A204.1 (cell line): ENCODE results near the gene NXNL1.

ENCODE experiments used
- FAIRE-seq: peaks from 2 replicates; lab custom pipeline; 2012; peaks lifted over from hg19 to GRCh38; lab: Jason Lieb, UNC

Gene NXNL1

DNA sequence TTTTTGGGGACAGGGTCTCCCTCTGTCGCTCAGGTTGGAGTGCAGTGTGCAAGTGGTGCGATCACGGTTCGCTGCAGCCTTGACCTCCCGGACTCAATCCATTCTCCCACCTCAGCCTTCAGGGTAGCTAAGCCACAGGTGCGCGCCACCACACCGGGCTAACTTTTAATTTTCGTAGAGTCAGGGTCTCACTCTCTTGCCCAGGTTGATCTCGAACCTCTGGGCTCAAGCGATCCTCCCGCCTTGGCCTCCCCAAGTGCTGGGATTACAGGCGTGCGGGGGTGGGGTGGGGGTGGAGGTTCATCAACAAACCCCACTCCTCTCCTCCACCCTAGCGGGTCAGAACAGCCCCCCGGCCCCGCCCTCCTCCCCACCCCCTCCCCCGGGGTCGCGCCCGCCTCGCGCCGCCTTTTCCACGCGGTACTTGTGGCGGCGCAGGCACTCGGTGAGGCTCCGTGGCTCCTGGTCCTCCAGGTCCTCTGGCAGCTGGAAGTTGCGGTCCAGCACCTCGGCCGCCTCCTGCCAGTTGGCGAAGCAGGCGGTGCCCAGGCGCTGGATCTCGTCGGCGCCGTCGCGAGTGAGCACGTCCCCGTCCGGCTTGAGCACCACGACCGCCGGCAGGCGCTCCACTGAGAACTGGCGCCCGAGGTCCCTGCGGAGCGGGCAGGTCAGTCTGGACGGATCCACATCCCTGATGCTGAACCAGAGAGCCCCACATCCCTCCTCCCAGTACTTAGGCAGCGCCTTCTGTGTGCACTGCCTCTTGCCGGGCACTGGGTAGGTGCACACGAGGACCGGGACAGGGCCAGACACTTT, 5.2 kb downstream of the NXNL1 start:
- no peak for FAIRE-seq

DNA sequence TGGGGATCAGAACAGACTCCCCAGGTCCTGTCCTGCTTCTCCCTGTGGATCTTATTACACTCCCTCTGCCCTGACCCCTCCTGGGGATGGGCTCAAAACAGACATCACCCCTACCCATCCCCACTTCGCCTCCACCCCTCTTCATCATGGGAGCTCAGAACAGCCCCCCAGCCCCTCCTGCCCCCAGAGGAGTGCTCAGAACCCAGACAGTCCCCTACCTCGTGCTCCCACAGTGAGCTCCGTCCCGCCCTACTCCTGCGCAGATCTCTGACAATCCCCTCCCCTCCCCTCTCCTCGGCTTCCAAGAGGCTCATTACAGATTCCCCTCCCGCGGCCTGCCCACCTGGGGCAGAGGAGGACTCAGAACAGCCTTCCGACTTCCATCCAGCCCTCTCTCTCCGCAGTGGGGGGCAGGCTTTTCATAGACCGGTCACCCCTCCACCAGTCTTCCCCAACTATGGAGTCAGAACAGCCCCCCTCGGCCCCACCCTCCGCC, 6.1 kb downstream of the NXNL1 start:
- no peak for FAIRE-seq

DNA sequence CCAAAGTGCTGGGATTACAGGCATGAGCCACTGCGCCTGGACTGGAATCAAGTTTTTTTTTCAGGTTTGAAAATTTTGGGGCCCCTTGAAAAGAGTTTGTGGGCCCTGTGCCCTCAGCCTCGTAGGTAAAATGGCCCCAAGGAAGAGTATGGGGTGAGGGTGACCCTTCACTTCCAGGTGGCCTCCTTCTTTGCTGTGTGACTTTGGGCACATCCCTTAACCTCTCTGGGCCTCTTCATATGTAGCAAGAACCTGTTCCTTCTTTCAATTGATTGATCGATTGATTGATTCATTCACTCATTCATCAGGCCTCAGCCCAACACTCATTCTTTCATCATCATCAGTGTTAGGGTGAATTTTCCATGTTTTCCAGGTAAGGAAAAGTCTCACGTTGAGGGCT, 8.9 kb downstream of the NXNL1 start:
- no peak for FAIRE-seq

DNA sequence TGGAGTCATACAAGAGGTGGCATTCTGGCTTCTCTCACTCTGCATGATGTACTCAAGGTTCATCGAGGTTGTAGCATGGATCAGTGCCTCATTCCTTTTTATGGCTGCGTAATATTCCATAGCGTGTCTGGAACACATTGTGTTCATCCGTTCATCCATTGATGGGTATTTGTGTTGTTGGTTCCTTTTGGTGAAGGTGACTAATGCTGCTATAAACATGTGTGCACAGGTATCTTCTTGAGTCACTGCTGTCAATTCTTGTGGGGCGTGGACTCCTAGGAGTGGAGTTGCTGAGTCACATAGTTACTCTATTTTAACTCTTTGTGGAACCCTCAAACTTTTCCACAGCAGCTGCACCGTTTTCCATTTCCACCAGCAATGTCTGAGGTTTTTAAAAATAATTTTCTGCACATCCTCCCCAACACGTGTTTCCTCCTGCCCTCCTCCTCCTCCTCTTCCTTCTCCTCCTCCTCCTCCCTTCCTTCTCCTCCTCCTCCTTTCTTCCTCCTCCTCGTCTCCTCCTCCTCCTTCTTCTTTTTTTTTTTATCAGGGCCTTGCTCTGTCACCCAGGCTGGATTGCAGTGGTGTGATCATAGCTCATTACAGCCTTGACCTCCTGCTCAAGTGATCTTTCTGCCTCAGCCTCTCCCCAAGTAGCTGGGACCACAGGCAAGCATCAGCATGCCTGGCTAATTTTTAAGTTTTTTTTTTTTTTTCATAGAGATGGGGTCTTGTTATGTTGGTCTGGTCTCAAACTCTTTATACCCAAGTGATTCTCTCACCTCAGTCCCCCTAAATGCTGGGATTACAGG, 10.3 kb downstream of the NXNL1 start:
- no peak for FAIRE-seq

DNA sequence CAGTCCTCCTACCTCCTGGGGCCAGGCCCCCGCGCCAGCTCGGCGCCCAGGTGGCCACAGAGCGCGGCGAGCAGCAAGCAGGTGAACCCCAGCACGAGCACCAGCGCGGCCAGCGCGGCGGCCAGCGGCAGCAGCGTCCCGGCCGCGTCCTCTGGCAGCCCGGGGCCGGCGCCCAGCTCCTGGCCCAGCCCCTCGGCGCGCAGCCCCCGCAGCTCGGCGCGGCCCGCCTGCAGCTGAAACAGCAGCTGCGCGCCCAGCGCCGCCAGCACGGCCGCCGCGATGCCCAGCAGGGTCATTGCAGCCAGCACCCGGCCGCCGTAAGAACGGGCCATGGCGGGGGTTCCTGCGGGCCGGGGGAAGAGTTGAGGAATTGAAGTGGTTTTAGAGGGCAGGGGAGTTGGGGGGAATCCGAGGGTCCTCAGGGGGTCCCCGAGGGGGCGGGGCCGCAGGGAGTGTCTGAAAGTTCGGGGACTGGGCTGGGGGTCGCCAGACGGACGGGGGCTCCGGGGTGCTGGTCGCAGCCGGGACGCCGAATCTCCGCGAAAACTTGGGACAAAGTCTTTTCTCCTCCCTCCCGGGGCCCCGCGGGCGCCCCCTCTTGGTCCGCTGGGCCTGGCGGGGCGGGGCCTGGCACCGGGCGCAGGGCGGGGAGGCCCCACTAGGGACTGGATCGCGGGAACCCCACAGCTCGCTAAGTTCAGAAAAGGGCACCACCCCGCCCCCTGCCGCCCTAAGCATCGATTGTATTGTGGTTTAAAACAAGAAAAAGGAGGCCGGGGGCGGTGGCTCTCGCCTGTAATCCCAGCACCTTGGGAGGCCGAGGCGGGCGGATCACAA, 12.4 kb downstream of the NXNL1 start, which contains the start of gene TMEM221:
Gene TMEM221 (minus strand): TSS at position 538 of the 837 bp plus-strand sequence. CDS start 206 bp downstream, at position 332.
- FAIRE-seq: no peak

DNA sequence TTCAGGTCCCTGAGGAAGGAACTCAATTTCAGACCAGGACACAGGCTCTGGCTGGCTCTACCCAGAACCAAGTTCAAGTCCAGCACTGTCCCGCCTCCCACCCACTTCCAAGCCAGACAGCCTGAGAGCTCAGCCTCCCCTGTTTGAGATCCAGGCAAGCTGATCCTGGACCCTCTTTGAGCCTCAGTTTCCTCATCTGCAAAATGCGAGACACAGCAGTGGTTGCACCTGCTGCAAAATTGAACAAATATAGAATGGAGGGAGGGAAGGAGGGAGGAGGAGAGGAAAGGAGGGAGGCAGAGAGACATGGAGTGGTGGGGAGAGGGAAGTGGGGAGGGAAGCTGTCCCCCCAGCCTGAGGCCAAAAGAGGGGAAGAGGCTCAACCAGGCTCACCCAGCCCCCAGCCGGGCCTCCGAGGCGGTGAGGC, 13.0 kb downstream of the NXNL1 start:
- FAIRE-seq: no peak

DNA sequence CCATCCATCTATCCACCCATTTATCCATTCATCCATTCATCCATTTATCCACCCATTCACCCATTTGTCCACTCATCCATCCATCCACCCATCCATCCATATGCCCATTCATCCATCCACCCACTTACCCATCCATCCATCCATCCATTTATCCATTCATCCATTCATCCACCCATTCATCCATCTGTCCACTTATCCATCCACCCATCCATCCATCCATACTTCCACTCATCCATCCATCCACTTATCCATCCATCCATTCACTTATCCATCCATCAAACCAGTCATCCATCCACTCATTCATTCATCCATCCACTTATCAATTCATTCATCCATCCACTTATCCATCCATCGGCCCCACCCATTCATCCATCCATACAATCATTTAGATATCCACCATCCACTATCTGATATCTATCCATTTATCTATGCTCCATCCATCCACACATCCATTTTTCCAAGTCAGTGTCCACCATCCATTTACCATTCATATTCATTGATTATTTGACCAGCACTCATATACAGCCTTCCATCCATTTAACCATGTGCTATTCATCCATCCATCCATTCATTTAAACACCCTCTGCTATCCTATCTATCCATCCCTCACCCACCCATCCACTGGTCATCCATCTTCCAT, 15.1 kb downstream of the NXNL1 start:
- FAIRE-seq: no peak

DNA sequence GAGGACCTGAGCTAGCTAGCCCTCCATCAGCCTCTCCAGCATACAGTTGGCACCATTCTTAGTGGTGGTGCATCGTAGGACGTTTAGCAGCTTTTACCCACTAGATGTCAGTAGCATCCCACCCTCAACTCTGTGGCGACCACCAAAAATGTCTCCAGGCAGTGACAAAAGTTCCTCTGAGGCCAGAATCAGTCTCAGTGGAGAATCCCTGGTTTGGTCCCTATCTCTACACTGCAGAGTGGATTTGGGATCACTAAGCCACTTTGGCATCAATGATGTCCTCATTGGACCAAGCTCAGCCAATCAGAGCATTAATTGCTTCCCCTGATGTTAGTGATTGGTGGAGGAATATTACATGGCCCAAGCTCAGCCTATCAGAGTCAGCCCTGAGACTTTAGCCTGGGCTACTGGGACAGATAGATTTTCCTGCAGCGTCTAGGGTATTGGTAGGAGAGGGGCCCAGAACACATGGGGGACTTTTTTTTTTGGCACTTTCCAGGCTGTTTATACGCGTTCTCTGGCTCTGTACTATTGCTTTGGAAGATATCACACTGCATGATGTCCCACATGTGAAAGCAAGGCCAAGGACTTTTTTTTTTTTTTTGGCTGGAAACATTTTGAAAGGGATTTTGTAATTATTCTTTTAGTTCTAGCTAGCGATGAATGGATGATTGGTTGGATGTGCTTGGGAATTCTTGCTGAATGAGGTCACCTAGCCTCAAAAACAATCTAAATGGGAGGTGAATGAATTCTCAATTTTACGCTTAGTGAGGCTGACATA, 19.3 kb downstream of the NXNL1 start:
- FAIRE-seq: no peak

DNA sequence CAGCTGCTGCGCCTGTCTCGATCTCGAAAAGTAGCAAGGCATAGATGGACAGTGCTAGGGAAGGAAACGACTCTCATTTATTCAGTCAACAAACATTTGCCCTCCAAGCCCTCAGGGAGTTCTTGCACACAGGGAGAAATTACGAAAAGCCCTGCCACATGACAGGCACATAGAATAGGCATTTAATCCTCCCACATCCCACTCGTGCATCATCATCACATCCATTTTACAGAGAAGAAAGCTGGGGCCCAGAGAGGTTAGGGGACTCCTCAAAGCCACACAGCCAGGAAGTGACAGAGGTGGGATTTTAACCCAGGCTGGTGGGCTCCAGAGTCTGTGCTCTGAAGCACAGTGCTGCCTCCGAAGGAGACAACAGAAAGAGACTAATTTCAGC, 23.9 kb downstream of the NXNL1 start:
- no peak for FAIRE-seq

DNA sequence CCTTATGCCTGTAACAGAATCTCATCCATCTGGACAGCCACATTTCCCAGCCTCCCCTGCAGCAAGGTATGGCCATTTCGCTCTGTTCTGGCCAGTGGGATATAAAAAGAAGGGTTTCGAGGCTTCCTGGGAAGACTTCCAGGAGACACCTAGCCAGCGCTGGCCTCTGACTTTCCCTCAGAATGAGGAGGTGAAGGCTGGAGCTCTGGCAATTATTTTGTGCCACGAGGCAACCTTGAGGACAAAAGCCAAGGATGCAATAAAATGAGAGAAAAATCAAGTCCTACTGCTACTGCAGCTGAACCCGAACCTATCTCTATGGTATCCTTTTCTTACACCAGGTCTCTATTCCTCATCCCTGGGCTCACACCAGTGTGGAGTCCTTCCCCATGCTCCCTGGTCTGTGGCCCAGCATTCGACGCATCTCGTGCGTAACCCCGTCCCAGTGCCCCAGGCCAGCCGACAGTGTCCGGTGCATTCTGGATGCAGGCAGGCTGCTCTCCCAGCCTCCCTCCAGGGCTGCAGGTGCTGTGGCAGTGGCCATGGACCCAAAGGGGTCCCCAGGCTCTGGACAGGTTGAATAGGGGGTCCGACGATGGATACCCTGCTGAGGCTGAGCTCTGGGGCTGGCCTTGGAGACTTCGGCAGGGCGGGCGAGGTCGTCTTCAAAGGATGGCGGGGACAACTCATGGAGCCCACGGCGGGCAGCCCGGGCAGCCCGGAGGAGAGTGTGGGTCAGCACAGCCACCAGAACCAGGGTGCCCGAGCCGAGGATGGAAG, 24.4 kb downstream of the NXNL1 start:
- FAIRE-seq: no peak

DNA sequence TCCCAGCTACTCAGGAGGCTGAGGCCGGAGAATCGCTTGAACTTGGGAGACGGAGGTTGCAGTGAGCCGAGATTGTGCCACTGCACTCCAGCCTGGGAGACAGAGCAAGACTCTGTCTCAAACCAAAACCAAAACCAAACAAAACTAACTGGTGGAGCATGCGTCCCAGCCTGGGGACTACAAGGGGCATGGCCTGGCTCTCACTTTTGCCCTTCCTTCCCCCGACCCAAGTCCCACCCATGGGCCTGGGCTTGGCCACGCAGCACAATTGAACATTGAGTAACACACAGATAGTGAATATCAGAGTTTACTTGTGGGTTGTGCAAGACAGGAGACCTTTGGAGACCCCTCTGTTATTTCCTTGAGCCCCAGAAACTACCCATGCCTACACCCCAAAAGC, 25.5 kb downstream of the NXNL1 start:
- no peak for FAIRE-seq

DNA sequence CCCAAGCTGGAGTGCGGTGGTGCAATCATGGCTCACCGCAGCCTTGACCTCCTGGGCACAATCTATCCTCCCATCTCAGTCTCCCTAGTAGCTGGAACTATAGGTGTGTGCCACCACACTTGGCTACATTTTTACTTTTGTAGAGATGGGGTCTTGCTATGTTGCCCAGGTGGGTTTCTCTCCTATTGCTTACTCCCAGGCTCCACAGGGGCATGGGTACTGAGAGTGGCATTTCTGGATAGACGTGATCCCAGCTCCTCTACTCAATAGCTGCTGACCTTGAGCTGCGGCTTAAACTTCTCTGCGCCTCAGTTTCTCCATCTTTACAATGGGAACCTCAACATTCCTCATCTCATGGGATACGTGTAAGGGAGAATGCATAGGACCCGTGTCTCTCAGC, 29.3 kb downstream of the NXNL1 start:
- FAIRE-seq: no peak

DNA sequence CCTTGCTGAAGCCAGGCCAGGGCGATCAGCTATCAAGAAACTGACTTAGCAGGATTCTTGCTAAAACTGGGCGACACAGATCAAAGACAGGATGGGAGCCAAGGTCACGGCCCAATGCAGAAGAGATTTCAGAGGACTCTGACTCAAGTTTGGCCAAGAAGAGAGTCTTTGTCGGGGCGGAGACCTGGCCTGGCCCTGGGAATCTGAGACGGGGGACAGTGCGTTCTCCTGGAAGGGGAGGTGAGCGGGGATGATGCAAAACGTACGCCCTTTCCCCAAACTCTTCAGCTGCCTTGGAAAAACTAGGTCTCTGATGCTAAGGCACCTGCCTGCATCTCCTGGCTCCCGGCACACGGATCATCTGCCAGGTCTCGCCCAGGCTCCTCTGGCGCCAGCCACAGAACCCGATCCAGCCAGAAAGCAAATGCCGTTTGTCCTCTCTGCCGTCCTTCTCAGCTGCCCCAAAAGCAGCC, 31.0 kb downstream of the NXNL1 start:
- FAIRE-seq: no peak

DNA sequence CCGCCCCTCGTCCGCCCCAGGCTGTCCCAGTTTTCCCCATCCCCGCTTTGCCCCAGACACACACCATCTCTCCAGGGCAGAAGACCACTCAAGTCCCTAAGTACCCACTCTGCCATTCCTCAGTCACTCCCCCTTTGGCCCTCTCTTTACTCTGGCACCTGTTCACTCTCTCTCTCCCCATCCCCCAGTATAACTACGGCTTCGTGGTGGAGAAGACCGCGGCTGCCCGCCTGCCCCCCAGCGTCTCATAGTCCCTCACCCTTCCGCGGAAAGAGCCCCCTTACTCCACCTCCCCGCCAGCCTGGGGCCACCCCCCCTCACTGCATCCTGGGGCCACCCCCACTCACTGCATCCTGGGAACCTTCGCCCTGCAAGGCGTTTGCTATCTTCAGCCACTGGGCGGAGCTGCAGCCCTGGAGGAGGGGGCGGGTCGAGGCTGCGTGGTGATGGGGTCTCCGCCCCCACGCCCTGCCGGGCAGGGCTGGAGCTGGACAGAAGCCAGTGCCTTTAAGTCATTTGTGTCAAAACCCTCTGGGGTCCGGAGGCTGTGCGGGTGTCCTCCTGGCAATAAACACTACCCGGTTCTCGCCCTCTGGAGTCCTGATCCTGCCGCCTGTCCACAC, 35.9 kb downstream of the NXNL1 start:
- FAIRE-seq: no peak

DNA sequence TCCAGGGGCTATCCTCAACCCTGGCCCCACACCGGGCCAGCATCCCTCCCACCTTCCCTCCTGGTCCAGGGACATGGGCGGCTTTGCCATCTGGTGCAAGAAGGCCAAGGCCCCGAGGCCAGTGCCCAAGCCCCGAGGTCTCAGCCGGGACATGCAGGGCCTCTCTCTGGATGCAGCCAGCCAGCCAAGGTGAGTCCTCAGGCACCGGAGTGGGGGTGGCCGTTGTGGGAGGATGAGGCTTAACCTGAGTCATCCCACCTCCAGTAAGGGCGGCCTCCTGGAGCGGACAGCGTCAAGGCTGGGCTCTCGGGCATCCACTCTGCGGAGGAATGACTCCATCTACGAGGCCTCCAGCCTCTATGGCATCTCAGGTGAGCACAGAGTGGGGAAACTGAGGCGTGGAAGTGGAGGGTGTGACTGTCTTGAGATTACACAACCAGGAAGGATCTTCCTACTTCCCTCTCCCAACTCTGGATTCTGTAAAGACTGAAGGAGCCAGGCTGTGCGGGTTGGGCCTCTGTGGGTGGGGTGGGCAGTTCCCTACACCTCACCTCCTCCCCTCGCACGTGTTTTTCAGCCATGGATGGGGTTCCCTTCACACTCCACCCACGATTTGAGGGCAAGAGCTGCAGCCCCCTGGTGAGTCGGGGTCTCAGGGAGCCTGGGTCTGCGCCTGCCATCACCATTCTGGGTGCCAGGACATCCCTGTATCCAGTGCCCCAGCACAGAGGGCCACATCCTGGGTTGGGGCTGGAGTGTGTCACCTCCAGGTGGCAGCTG, 37.1 kb downstream of the NXNL1 start:
- no peak for FAIRE-seq

DNA sequence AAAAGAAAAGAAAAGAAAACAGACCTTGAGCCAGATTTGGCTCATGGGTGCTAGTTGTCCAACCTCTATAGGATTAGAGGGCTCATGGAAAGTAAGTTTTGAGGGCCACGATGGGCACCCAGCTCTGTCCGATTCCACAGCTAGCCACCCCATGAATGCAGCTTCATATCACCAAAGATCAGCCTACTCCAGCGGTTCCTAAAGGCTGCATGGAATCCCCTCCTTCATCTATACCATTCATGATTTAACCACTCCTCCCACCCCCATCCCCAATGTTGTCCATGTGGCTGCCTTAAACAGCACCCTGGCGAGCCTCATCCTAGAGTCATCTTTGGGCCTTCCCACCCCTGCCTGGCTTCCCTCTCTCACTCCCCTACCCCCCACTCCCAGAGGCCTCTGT, 38.8 kb downstream of the NXNL1 start:
- FAIRE-seq: no peak

DNA sequence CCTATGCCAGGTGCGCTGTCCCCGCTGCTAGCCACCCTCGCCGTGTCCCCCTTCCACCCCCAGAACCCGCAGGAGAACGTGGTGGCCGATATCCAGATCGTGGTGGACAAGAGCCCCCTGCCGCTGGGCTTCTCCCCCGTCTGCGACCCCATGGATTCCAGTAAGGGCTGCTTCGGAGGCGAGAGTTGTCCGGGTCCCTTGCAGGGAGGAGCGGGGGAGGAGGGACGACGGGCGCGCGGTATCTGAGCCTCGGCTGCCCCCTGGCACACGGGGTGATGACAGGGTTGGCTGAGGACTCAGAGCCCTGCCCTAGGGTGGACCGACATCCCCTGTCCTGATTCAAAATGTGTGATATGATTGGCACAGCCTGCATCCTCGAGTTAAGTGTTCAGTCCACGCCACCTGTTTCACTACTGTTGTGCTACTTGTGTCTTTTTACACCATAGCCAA, 40.2 kb downstream of the NXNL1 start:
- FAIRE-seq: no peak

DNA sequence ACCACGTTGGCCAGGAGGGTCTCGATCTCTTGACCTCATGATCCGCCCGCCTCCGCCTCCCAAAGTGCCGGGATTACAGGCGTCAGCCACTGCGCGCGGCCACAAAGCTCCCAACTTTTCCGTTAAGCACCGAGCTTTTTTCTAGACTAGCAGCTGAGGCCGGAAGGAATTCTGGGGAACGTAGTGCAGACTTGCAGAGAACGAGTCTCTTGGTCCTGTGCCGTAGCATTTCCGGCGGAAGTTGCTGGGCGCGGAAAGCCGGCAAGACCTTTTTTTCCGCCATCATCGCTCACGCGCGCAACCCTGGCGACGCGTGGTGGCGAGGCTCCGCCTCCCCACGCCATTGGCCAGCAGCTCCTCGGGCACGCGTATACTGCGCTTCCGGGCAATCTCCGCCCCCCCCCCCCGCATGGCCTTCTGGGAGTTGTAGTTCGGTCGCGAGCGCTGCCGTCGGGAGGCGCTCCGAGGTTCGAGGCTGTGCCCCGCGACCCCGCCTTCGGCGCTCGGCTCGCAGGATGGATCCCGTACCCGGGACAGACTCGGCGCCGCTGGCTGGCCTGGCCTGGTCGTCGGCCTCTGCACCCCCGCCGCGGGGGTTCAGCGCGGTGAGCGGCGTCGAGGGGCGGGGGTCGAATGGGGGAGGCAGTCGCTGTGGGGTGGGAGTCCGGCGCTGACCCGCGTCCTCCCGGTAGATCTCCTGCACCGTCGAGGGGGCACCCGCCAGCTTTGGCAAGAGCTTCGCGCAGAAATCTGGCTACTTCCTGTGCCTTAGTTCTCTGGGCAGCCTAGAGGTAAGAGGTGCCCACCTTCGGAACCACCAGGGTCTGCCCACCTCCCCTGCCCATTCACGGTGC, 40.9 kb downstream of the NXNL1 start, which contains the start of gene MVB12A:
Gene MVB12A (plus strand): TSS at position 427 of the 854 bp plus-strand sequence. CDS start 89 bp downstream, at position 516.
- peak; percentile 97 for FAIRE-seq
